KBM-7 (cell line): ENCODE data around the gene MELK.
A peak's percentile ranks its signal among the peaks of the same experiment; 100 is the strongest.
"Not testable (repeated sequence)": the region's sequence is repeated elsewhere in the genome, so short reads cannot be mapped to it uniquely, and the experiment has no call there.

Experiments used
- DNase-seq: peaks from one replicate; pipeline ENCODE4 v3.0.0-alpha.2; 2015
- in situ Hi-C: fragments of 300-500 bp; cut with MboI; formaldehyde crosslinking; loops from 2 replicates; pipeline ENCODE4 v1.14.3; 2020; ENCODE audit warnings: low sequenced_read_pairs, low pct_unique_long_range_greater_than_20kb, mixed read lengths

The MELK gene

GRCh38 chr9:36572515-36573418, at the start of gene MELK:
Gene MELK (plus strand): TSS chr9:36572895. CDS start chr9:36581682, 8,787 bp downstream.
- in situ Hi-C loops, result loop anchor here (25.0 kb wide), 1 partner anchor 160 kb away; the partner anchor contains the start of gene RNF38
- DNase-seq, result peak; percentile 85

DNA sequence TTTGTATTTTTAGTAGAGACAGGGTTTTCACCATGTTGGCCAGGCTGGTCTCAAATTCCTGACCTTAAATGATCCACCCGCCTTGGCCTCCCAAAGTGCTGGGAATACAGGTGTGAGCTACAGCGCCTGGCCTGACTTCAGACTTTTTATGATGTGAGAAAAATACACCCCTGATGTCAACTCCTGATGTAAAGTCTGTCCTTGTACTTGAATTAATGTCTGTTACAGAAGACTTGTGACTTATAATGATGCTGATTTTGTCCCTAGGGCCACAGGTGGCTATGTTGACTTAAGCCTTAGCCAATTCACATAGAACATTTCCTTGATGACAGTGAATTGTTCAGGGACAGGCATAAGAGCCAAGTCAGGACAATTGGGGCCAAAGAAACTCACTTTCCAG, 42.5 kb upstream of the MELK start:
- in situ Hi-C loops, result loop anchor here (25.0 kb wide), 1 partner anchor 107 kb away; no protein-coding TSS in a partner anchor
- no peak for DNase-seq

- no peak for DNase-seq
- in situ Hi-C loops, result loop anchor here (25.0 kb wide), 1 partner anchor 105 kb away; no protein-coding TSS in a partner anchor
These were observed 40.3 kb upstream of the MELK start for GRCh38 chr9:36532353-36532752.

- in situ Hi-C loops, result loop anchor here (25.0 kb wide), 1 partner anchor 104 kb away; no protein-coding TSS in a partner anchor
- DNase-seq, result not testable (repeated sequence)
These were observed 39.0 kb upstream of the MELK start for GRCh38 chr9:36533726-36534125.

DNA sequence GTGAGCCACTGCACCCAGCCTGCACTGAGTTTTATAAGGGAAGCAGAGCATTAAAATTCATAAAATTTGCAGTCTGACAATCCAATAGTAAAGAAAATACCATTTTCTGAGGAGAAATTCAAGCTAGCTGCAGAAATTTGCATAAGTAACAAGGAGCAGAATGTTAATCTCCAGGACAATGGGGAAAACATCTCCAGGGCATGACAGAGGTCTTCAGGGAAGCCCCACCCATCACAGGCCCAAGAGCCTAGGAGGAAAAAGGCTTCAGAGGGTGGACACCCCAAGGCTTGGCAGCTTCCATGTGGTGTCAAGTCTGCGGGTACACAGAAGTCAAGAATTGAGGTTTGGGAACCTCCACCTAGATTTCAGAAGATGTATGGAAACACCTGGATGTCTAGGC, 37.6 kb upstream of the MELK start:
- no peak for DNase-seq

DNA sequence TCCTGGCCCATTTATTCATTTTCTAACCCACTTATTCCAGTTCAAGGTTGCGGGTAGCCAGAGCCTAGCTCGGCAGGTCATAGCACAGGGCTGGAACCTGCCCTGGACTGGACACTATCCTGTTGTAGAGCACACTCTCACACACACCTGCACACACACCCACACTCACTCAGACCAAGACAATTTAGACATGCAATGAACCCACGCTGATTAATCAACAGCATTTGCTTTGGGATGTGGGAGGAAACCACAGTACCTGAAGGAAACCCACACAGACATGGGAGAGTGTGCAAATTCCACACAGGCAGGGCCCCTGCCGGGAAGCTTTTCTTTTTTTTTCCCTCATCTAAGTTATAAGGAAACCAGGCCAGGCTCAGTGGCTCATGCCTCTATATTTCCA, 34.8 kb upstream of the MELK start:
- in situ Hi-C loops, result loop anchor here (25.0 kb wide), 1 partner anchor 99 kb away; no protein-coding TSS in a partner anchor
- DNase-seq, result no peak

More for the DNA sequence above, 37.6 kb upstream of the MELK start:
- in situ Hi-C loops, result loop anchor here (25.0 kb wide), 1 partner anchor 102 kb away; no protein-coding TSS in a partner anchor

- in situ Hi-C loops, result loop anchor here (25.0 kb wide), 1 partner anchor 95 kb away; no protein-coding TSS in a partner anchor
- DNase-seq, result no peak
These were observed 30.3 kb upstream of the MELK start for GRCh38 chr9:36542355-36542754.

GRCh38 chr9:36543916-36544315, 28.8 kb upstream of the MELK start:
- no peak for DNase-seq
- in situ Hi-C loops, result loop anchor here (25.0 kb wide), 1 partner anchor 93 kb away; no protein-coding TSS in a partner anchor

DNA sequence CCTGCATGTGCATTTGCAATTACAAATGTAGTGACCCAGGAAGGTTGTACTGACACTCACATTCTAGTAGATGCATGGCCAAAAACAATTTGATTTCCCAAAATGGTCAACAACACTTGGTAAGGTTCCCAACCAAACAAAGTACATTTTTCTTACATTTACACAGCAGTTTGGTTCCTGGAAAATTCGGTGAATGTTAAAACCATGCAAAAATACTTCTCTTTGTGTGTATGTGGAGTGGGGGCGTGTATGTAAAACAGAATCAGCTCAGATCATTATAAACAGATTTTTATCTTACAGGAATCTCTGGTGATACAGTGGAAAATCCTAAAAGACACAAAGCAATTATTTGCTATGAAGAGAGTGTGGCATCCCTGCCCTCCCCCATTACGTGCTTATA, 25.1 kb upstream of the MELK start:
- no peak for DNase-seq
- in situ Hi-C loops, result loop anchor here (25.0 kb wide), 1 partner anchor 90 kb away; no protein-coding TSS in a partner anchor

DNA sequence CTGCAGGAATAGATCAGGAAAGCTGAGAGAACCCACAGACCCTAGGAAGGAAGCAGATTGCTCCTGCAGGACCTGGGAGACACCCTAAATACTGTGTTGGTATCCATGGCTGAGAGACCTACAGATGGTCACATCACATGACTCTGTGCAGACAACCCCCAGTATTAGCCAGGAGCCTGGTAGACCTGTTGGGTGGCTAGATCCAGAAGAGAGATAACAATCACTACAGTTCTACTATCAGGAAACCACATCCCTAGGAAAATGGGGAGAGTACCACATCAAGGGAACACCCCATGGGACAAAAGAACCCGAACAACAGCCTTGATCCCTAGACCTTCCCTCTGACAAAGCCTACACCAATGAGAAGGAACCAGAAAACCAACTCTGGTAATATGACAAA, 24.2 kb upstream of the MELK start:
- DNase-seq, result no peak
- in situ Hi-C loops, result loop anchor here (25.0 kb wide), 1 partner anchor 89 kb away; no protein-coding TSS in a partner anchor

DNA sequence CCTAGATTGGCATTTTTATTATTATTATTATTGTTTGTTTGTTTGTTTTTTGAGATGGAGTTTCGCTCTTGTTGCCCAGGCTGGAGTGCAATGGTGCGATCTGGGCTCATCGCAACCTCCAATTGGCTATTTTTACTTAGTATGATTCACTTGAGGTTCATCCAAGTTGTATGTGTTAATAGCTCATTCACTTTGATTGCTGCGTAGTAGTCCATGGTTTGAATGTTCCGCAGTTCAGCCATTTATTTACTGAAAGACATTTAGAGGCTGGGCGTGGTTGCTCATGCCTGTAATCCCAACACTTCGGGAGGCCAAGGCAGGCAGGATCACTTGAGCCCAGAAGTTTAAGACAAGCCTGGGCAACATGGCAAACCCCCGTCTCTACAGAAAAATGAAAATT, 22.6 kb upstream of the MELK start:
- DNase-seq, result no peak
- in situ Hi-C loops, result loop anchor here (25.0 kb wide), 1 partner anchor 138 kb away; the partner anchor contains the start of gene RNF38

- not testable (repeated sequence) for DNase-seq
- in situ Hi-C loops, result loop anchor here (25.0 kb wide), 1 partner anchor 138 kb away; the partner anchor contains the start of gene RNF38
These were observed 22.0 kb upstream of the MELK start for GRCh38 chr9:36550631-36551098.

GRCh38 chr9:36551129-36551528, 21.6 kb upstream of the MELK start:
- no peak for DNase-seq
- in situ Hi-C loops, result loop anchor here (25.0 kb wide), 1 partner anchor 139 kb away; the partner anchor contains the start of gene RNF38

DNA sequence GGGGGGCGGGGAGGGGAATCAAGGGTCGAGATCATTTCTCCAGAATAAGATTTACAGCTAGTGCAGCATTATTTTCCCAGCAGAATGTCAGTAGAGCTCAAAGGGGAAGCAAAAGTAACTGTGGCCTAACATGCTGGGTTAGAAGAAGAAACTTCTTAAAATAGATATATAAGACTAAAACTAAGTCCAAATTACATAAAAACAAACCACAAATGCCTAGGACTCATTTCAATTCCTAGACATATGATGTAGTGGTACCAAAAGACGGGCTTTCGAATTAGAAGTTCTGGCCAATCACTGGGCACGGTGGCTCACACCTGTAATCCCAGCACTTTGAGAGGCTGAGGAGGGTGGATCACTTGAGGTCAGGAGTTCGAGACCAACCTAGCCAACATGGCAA, 20.8 kb upstream of the MELK start:
- in situ Hi-C loops, result loop anchor here (25.0 kb wide), 1 partner anchor 140 kb away; the partner anchor contains the start of gene RNF38
- DNase-seq, result no peak

DNA sequence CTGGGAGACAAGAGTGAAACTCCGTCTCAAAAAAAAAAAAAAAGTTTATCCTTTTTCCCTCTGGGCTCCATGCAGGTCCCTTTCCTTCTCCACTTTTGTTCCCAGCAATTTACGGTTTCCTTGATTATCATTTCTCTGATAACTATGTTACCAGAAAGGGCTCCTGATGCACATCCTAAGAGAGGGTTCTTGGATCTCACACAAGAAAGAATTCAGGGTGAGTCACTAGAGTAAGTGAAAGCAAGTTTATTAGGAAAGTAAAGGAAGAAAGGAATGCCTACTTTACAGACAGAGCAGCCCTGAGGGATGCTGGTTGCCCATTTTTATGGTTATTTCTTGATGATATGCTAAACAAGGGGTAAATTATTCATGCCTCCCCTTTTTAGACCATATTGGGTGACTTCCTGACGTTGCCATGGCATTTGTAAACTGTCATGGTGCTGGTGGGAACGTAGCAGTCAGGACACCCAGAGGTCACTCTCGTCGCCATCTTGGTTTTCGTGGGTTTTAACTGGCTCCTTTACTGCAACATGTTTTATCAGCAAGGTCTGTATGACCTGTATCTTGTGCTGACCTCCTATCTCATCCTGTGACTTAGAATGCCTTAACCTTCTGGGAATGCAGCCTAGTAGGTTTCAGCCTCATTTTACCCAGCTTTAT, 13.5 kb upstream of the MELK start:
- DNase-seq, result no peak
- in situ Hi-C loops, result loop anchor here (25.0 kb wide), 1 partner anchor 147 kb away; the partner anchor contains the start of gene RNF38

DNA sequence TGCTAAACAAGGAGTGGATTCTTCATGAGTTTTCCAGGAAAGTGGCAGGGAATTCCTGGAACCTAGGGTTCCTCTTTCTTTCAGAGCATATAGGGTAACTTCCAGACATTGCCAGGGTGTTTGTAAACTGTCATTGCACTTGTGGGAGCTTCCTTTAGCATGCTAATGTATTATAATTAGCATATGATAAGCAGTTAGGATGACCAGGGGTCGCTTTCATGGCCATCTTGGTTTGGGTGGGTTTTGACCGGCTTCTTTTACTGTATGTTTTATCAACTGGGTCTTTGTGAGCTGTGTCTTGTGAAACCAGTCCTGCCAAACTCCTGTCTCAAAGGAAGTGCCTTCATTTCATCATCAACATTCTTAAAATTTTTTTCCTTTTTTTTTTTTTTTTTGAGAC, 11.9 kb upstream of the MELK start:
- in situ Hi-C loops, result loop anchor here (25.0 kb wide), 1 partner anchor 148 kb away; the partner anchor contains the start of gene RNF38
- DNase-seq, result peak; percentile 29

DNA sequence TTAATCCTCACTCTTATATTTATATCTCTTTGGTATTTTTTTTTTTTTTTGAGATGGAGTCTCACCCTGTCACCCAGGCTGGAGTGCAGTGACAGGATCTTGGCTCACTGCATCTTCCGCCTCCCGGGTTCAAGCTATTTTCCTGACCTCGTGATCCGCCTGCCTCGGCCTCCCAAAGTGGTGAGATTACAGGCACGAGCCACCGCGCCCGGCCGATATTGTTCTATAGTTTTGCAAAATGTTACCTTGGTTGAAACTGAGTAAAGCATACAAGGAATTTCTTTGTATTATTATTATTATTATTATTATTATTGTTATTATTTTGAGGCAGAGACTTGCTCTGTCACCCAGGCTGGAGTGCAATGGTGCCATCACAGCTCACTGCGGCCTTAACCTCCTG, 9.9 kb upstream of the MELK start:
- DNase-seq, result not testable (repeated sequence)
- in situ Hi-C loops, result loop anchor here (25.0 kb wide), 1 partner anchor 150 kb away; the partner anchor contains the start of gene RNF38

GRCh38 chr9:36566813-36567221, 5.9 kb upstream of the MELK start:
- in situ Hi-C loops, result loop anchor here (25.0 kb wide), 1 partner anchor 155 kb away; the partner anchor contains the start of gene RNF38
- DNase-seq, result no peak

GRCh38 chr9:36568681-36569080, 4.0 kb upstream of the MELK start:
- DNase-seq, result not testable (repeated sequence)
- in situ Hi-C loops, result loop anchor here (25.0 kb wide), 1 partner anchor 156 kb away; the partner anchor contains the start of gene RNF38
